ENCODE data around the gene E2F3. TPM values are rescaled to one million over a fixed set of nuclear protein-coding genes. Genes with fewer than 3 reads are reported as not detected.

The E2F3 gene
- total RNA-seq: 1 to 10 TPM; 5.4 to 9.0 TPM
- 10 to 100 TPM; 25.0 to 36.4 TPM for polyA plus RNA-seq (ENCODE audit: insufficient read length in 2 of 2)
- long read RNA-seq, donor 1: 0 reads
- long read RNA-seq, donor 2: 0 reads
- long read RNA-seq, donor 3: 0 reads
- long read RNA-seq, donor 4: 0 reads

GRCh38 chr6:20401205-20402091, at the start of gene E2F3:
TSS of gene E2F3 (plus strand) at chr6:20401879. CDS start at chr6:20402233, 354 bp downstream.
- peak within 1 kb of the TSS; percentile 76 for H3K4me3 ChIP-seq (ENCODE audit: low read depth, low read length)
- 0% methylated on average over 54 of the region's 63 CpGs for WGBS (ENCODE audit: insufficient coverage)

GRCh38 chr6:20352346-20352745, 49.3 kb upstream of the E2F3 start:
- no peaks in the 10 kb centered on the region for H3K4me1 ChIP-seq (ENCODE audit: control insufficient read depth, insufficient read depth, low read length)
- no CpG with 5 or more reads among the region's 4 CpGs for WGBS (ENCODE audit: insufficient coverage)
- DNase-seq (ENCODE audit: low read depth in 4 of 6, low spot score in 6 of 6): no peak

More at GRCh38 chr6:20401205-20402091, at the start of gene E2F3:
- Histone ChIP-seq H3K4me1 (ENCODE audit: control insufficient read depth, insufficient read depth, low read length) (peaks cover 10% of the 10 kb centered on the region), H3K9me3 (ENCODE audit: control insufficient read depth, insufficient read depth, low read length) (no peaks in the 10 kb centered on the region), H3K27me3 (ENCODE audit: control insufficient read depth, insufficient read depth, low read length) (no peaks in the 10 kb centered on the region), H3K36me3 (ENCODE audit: control insufficient read depth, insufficient read depth, low read length) (no peaks in the 10 kb centered on the region), H3K27ac (ENCODE audit: low read depth, low read length) (peak within 1 kb of the TSS; percentile 84)
- peak; percentile 97 to 100 (median 100) for DNase-seq (ENCODE audit: low read depth in 4 of 6, low spot score in 6 of 6)

DNA sequence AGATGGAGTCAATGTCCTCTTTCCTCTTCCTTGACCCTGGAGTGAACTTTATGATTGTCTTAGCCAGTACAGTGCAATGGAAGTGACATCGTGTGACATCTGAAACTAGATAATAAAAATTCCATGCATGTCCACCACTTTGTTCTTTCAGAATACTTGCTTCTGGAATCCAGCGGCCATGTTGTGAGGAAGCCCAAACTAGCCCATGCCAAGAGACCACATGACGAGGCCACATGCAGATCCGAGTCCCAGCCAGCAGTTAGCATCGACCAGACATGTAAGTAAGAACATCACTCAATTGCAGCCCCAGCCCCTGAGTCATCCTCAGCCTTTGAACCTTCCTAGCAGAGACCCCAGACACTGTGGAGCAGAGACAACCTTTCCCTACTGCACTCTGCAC, 48.5 kb upstream of the E2F3 start:
- WGBS (ENCODE audit: insufficient coverage): 100% methylated on average over 4 of the region's 5 CpGs
- no peaks in the 10 kb centered on the region for H3K4me1 ChIP-seq (ENCODE audit: control insufficient read depth, insufficient read depth, low read length)

More at GRCh38 chr6:20352346-20352745, 49.3 kb upstream of the E2F3 start:
- Histone ChIP-seq H3K36me3 (ENCODE audit: control insufficient read depth, insufficient read depth, low read length) (no peaks in the 10 kb centered on the region), H3K4me3 (ENCODE audit: low read depth, low read length) (no peak overlapping the region), H3K27ac (ENCODE audit: low read depth, low read length) (no peak overlapping the region), H3K9me3 (ENCODE audit: control insufficient read depth, insufficient read depth, low read length) (no peaks in the 10 kb centered on the region), H3K27me3 (ENCODE audit: control insufficient read depth, insufficient read depth, low read length) (no peaks in the 10 kb centered on the region)

GRCh38 chr6:20354366-20354765, 47.3 kb upstream of the E2F3 start:
- DNase-seq (ENCODE audit: low read depth in 4 of 6, low spot score in 6 of 6): no peak
- no peaks in the 10 kb centered on the region for H3K9me3 ChIP-seq (ENCODE audit: control insufficient read depth, insufficient read depth, low read length)
- H3K27me3 ChIP-seq (ENCODE audit: control insufficient read depth, insufficient read depth, low read length): no peaks in the 10 kb centered on the region

More for the DNA sequence above, 48.5 kb upstream of the E2F3 start:
- Histone ChIP-seq H3K27ac (ENCODE audit: low read depth, low read length) (no peak overlapping the region), H3K27me3 (ENCODE audit: control insufficient read depth, insufficient read depth, low read length) (no peaks in the 10 kb centered on the region), H3K36me3 (ENCODE audit: control insufficient read depth, insufficient read depth, low read length) (no peaks in the 10 kb centered on the region), H3K4me3 (ENCODE audit: low read depth, low read length) (no peak overlapping the region), H3K9me3 (ENCODE audit: control insufficient read depth, insufficient read depth, low read length) (no peaks in the 10 kb centered on the region)
- DNase-seq (ENCODE audit: low read depth in 4 of 6, low spot score in 6 of 6): no peak

DNA sequence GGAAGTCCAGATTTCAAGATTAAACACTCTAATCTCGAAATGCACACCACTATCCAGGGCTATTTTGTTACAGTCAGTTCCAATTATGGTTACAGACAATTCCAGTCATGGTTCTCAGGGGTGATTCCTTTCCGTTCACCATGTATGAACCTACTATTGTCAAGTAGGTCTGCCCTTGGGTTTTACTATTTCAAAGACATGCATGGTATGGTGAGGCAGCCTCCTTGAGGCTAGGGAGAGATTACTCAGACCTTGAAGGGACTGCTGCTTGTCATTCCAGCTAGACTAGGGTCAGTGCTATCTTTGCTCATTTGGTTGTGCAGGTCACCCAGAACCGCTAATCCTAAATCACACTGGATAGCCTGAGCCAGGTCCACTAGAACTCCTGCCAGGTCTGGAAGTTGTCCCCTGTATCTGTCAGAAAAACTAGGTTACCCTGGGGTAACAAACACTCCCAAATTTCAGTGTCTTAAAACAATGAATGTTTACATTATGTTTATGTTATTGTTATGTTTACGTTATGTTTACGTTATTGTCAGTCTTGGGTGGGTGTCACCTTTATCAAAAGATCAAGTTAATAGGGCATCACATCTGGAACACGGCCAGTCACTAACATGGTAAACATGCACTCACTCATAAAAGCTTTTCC, 41.1 kb upstream of the E2F3 start:
- H3K9me3 ChIP-seq (ENCODE audit: control insufficient read depth, insufficient read depth, low read length): no peaks in the 10 kb centered on the region
- 88% methylated on average over 1 of the region's 6 CpGs for WGBS (ENCODE audit: insufficient coverage)
- no peaks in the 10 kb centered on the region for H3K4me1 ChIP-seq (ENCODE audit: control insufficient read depth, insufficient read depth, low read length)
- no peak for DNase-seq (ENCODE audit: low read depth in 4 of 6, low spot score in 6 of 6)
- H3K27me3 ChIP-seq (ENCODE audit: control insufficient read depth, insufficient read depth, low read length): no peaks in the 10 kb centered on the region
- no peak overlapping the region for H3K4me3 ChIP-seq (ENCODE audit: low read depth, low read length)
- no peaks in the 10 kb centered on the region for H3K36me3 ChIP-seq (ENCODE audit: control insufficient read depth, insufficient read depth, low read length)
- H3K27ac ChIP-seq (ENCODE audit: low read depth, low read length): no peak overlapping the region

More at GRCh38 chr6:20354366-20354765, 47.3 kb upstream of the E2F3 start:
- no peak overlapping the region for H3K4me3 ChIP-seq (ENCODE audit: low read depth, low read length)
- H3K27ac ChIP-seq (ENCODE audit: low read depth, low read length): no peak overlapping the region
- H3K4me1 ChIP-seq (ENCODE audit: control insufficient read depth, insufficient read depth, low read length): no peaks in the 10 kb centered on the region
- no CpG with 5 or more reads among the region's 3 CpGs for WGBS (ENCODE audit: insufficient coverage)
- no peaks in the 10 kb centered on the region for H3K36me3 ChIP-seq (ENCODE audit: control insufficient read depth, insufficient read depth, low read length)

- no peak for DNase-seq (ENCODE audit: low read depth in 4 of 6, low spot score in 6 of 6)
- WGBS (ENCODE audit: insufficient coverage): no CpG with 5 or more reads among the region's 1 CpG
- H3K4me3 ChIP-seq (ENCODE audit: low read depth, low read length): no peak overlapping the region
- no peaks in the 10 kb centered on the region for H3K27me3 ChIP-seq (ENCODE audit: control insufficient read depth, insufficient read depth, low read length)
- no peaks in the 10 kb centered on the region for H3K9me3 ChIP-seq (ENCODE audit: control insufficient read depth, insufficient read depth, low read length)
- no peaks in the 10 kb centered on the region for H3K36me3 ChIP-seq (ENCODE audit: control insufficient read depth, insufficient read depth, low read length)
- H3K4me1 ChIP-seq (ENCODE audit: control insufficient read depth, insufficient read depth, low read length): no peaks in the 10 kb centered on the region
- no peak overlapping the region for H3K27ac ChIP-seq (ENCODE audit: low read depth, low read length)
Observed at GRCh38 chr6:20362623-20363022, 39.1 kb upstream of the E2F3 start.

- H3K4me1 ChIP-seq (ENCODE audit: control insufficient read depth, insufficient read depth, low read length): no peaks in the 10 kb centered on the region
- H3K36me3 ChIP-seq (ENCODE audit: control insufficient read depth, insufficient read depth, low read length): no peaks in the 10 kb centered on the region
- H3K4me3 ChIP-seq (ENCODE audit: low read depth, low read length): no peak overlapping the region
- no peaks in the 10 kb centered on the region for H3K9me3 ChIP-seq (ENCODE audit: control insufficient read depth, insufficient read depth, low read length)
- no peaks in the 10 kb centered on the region for H3K27me3 ChIP-seq (ENCODE audit: control insufficient read depth, insufficient read depth, low read length)
- WGBS (ENCODE audit: insufficient coverage): 80% methylated on average over 1 of the region's 2 CpGs
- no peak for DNase-seq (ENCODE audit: low read depth in 4 of 6, low spot score in 6 of 6)
- H3K27ac ChIP-seq (ENCODE audit: low read depth, low read length): no peak overlapping the region
Observed at GRCh38 chr6:20364327-20364726, 37.4 kb upstream of the E2F3 start.

GRCh38 chr6:20365456-20365855, 36.2 kb upstream of the E2F3 start:
- no peaks in the 10 kb centered on the region for H3K9me3 ChIP-seq (ENCODE audit: control insufficient read depth, insufficient read depth, low read length)
- no peaks in the 10 kb centered on the region for H3K36me3 ChIP-seq (ENCODE audit: control insufficient read depth, insufficient read depth, low read length)
- H3K27me3 ChIP-seq (ENCODE audit: control insufficient read depth, insufficient read depth, low read length): no peaks in the 10 kb centered on the region
- no peaks in the 10 kb centered on the region for H3K4me1 ChIP-seq (ENCODE audit: control insufficient read depth, insufficient read depth, low read length)
- H3K27ac ChIP-seq (ENCODE audit: low read depth, low read length): no peak overlapping the region
- no peak overlapping the region for H3K4me3 ChIP-seq (ENCODE audit: low read depth, low read length)
- WGBS (ENCODE audit: insufficient coverage): no CpG with 5 or more reads among the region's 3 CpGs
- peak in 1 of 6 donors; percentile 6 for DNase-seq (ENCODE audit: low read depth in 4 of 6, low spot score in 6 of 6)

DNA sequence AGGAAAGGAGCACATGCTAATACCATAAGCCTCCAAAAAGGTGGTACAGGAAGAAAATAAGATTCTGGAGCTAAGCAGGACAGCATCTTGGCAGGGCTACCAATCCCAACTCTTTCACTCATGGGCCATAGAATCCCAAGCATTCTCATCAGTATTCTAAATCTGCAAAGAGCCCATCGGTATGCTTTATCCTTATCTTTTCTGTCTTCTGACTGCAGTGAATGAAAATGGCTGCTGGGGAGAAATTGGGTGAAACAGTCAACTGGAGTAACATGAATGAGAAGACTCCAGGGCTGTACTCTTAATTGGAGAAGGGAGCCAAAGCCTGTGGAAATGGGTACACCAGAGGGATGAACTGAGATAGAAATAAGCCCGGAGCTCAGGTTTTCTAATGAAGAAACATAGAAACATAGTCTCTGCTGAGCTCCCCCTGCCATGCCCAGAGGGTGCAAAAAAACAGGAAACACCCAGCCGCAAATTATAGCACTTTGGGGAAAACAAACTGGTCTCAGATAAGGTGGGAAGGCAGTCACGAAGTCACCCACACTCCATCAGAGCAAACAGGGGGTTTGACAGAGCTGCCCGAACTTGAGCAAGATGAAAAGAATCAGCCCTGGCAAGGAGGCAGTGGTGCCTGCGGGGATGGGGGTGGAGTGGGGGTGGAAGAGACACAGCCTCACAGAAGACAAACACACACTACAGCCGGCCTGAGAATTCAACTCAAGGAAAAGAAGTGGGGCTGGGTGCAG, 35.4 kb upstream of the E2F3 start:
- Histone ChIP-seq H3K4me3 (ENCODE audit: low read depth, low read length) (no peak overlapping the region), H3K27me3 (ENCODE audit: control insufficient read depth, insufficient read depth, low read length) (no peaks in the 10 kb centered on the region), H3K9me3 (ENCODE audit: control insufficient read depth, insufficient read depth, low read length) (no peaks in the 10 kb centered on the region), H3K27ac (ENCODE audit: low read depth, low read length) (no peak overlapping the region), H3K36me3 (ENCODE audit: control insufficient read depth, insufficient read depth, low read length) (no peaks in the 10 kb centered on the region), H3K4me1 (ENCODE audit: control insufficient read depth, insufficient read depth, low read length) (no peaks in the 10 kb centered on the region)
- no peak for DNase-seq (ENCODE audit: low read depth in 4 of 6, low spot score in 6 of 6)
- WGBS (ENCODE audit: insufficient coverage): 67% methylated on average over 1 of the region's 7 CpGs
